Suppressor macrophage treated with lipopolysaccharide for 1 hour (primary cell): ENCODE data around the gene SRRM1.
"Not testable (repeated sequence)": the region's sequence is repeated elsewhere in the genome, so short reads cannot be mapped to it uniquely, and the experiment has no call there.

Experiments used
- DNase-seq, 3 donors: peaks; one replicate each; pipeline ENCODE4 v3.0.0-alpha.2; 2020 to 2022

Gene SRRM1

DNA sequence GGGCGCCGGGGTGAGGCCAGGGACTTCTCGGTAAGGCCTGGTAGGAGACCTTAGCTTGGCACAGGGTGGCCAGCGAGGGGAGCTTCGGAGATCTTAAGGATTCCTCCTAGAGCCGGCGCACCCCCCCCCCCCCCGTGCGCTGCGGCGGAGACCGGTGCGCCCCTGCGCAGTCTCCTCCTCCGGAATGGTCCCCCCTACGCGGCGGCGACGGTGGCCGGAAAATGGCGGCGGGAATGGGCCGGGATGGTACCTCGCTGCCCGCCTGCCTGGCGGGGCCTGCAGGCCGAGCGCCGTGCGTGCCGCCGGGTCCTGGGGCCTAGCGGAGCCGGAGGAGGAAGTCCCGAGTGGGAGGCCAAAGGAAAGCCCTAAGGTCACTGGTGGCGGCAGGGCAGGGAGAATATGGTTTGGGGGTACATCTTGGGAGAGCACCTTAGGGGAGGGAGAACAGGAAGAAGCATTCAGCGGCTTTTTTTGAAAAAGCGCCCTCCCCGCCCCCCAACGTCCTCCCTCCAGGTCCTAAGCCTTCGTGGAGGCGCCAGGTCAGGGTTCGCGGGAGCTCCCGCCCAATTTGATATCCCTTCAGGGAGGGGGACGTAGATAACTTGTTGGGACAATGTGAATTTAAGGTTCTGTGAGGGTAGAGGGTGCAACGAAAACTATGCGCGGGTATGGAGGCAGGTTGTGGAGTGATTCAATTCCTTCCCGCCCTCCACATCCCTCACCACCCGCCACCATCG lies 429 bp downstream of the SRRM1 start:
- DNase-seq: peak; percentile 62 to 80 (median 67)

DNA sequence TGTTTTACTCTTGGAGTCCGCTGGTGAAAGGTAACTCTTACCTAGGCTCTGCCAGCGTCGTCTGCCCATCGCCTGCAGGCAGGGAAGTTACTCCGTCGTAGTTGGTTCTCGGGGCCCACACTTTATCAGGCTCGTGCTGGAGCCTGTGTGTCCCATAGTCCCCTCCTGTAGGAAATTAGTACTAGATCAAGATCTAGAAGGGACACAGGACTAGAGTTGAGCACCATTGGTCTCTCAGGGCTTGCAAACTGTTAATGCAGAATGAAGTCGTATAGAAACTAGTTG lies 940 bp downstream of the SRRM1 start:
- no peak for DNase-seq

DNA sequence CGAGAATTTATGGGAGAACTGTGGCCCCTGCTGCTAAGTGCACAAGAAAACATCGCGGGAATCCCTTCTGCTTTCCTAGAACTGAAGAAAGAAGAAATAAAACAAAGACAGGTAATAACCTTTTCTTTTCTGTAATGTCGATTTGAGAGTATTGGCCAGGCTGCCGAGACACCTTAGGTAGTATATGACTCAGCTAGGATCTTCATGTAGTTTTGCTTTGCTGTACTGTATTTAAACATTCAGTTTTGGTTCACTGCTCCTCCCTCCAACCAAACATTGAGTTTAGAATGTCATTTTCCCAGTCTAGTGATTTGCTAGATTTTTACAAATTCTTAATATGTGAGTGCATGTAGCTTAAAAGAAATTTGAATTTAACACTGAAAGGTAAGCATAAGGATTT lies 5.8 kb downstream of the SRRM1 start:
- no peak for DNase-seq

DNA sequence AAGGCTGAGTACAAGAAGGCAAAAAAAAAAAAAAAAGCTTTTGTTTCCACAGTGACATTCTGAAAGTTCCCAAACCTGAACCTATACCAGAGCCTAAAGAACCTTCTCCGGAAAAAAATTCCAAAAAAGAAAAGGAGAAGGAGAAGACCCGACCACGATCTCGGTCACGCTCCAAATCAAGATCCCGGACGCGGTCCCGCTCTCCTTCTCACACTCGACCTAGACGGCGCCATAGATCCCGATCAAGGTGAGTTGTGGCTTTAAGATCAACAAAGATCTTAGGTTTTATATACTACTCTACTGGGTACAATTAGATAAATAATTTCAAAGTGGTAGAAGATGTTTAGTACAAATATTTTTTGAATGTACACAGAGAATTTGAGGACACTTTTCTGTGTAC lies 9.3 kb downstream of the SRRM1 start:
- no peak for DNase-seq

DNA sequence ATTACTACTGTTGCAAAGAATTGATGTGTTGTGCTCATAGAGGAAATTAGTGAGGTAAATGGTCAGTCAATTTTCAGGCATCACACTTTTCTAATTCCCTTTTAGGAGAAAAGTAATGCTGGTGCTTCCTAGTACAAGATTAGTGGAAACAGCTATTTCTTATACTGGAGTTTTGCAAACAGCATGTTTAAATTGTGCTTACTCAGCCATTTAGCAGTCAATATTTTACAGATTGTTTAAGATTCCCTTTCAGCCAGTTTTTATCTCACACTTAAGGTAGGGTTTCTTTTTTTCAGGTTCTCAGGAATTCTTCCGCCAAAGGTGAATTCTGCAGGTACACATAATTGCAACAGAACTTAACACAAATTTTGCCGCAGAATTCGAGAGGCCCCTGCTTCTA lies 10.9 kb downstream of the SRRM1 start:
- DNase-seq: no peak

DNA sequence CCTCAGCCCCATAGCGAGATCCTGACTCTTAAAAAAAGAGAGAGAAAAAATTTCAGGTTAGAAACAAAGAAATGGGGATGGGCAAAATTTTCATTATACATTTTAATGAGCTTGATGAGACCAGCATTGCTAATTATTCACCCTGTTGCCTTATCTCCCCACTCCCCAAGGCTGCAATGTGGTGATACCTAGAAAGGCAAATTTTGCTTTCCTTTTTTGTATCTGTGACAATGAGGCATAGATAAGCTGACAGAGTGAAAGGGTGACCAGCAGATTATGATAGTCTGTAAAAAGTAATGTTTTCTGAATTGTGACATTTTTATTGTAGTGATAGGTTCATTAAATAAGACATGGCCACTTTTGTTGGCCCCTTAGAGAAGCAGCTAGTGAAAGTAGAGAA lies 12.9 kb downstream of the SRRM1 start:
- DNase-seq: no peak

DNA sequence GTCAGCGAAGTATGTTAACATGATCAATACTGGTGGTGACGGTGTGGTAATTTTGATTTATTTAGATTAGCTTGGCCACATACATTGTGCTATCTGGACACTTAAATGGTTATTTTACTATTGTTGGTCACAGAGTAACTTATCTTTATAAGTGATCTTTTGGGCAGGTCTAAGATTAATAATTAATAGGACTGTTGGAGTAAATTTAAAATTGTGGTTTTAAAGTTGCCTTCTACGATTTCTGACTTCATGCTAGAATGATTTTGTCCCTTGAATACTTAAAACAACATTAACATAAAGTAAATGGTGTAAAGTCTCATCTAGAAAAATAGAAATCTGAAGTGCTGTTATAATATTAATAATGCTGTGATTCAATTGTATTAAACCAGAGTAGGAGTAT lies 14.7 kb downstream of the SRRM1 start:
- no peak for DNase-seq

DNA sequence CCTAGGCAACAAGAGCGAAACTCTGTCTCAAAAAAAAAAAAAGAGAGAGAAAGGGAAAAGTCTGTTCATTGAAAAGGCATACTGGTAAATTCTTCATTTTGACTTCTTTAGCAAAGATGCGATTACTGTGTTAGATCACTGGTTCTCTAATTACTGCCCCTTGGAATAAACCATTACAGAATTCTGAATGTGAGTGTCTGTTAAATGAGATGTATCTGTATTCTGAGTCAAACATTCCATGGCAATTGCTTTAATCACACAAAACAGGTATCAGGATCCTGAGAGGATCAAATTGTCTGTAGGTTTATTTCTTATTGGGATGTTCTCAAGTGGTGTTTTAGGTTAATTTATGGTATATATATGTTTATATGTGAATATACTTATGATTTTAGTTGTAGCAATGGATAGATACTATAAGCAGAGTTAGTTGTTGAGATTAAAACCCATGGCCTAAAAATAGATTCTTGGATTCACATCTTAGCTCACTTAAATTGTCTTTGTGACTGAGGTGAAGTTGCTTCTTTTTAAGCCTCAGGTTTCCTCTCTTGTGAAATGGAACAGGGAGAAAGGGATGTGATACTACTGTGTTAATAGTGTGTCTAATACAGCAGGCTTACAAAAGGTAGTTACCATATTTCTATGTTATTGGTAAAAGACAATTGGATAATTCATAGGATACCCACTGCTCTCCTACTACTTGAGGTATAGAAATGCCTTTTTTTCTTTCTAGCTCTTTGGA lies 16.2 kb downstream of the SRRM1 start:
- no peak for DNase-seq

DNA sequence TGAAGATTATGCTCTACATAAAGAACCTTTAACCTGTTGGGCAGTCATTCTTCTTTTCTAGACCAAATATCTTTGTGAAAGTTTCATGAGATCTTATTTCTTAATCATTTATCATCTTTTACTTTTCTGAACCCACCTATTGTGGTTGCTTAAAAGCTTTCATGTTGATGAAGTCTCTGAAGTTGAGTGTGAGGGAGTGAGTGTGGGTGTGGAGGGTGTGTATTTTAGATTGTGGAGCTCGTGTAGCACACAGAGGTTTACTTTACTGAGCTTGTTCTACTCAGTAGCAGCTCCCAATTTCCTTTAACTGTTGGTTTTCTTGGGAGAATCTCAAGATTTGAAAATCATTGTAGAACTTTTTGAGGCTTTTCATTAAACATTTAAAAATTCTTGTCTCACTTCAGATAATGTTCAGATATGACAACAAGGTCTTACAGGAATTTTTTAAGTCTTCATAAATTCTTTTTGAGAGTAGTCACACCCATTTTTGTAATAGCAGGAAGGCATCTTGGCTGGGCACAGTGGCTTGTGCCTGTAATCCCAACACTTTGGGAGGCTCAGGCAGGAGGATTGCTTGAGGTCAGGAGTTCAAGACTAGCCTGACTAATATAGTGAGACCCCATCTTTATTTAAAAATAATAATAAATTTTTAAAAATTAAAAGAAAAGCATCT lies 17.0 kb downstream of the SRRM1 start:
- no peak for DNase-seq

DNA sequence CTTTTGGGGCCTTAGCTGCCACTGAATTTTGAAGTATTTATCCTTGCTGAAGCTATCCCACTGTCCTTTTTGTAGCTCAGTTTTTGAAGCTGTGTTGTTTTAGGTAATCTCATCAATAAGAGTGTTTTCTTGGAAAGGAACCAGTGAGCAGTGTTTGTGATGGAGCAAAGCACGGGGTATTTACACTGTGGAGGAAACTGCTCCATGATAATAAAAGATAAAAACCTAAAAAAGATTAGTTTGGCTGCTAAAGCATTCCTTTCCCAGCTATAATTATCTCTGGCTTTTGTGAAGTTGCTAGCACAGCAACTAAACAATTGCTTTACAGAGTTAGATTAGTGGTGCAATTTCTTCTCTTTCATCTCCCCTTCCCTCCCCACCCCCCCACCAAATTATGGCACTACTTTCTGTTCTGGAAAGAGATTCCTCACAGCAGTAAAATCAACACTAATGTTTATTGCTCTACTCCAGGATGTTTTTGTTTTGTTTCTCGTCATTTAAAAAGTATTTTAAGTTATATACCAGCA lies 21.5 kb downstream of the SRRM1 start:
- DNase-seq: no peak

DNA sequence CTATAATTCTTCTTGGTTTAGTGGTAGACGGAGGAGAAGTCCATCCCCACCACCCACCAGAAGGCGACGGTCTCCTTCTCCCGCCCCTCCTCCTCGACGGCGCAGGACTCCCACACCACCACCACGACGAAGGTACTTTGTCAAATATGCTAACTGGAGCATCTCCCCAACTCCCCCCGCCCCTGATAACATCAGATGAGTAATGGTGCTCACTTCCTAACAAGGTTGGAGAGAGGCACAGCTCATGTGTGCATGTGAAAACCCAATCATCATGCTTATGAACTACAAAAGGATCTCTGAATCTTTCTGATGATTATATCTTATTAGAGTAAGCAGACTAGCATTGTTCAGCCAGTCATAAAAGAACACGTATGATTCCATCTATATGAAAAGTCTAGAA lies 23.7 kb downstream of the SRRM1 start:
- no peak for DNase-seq

DNA sequence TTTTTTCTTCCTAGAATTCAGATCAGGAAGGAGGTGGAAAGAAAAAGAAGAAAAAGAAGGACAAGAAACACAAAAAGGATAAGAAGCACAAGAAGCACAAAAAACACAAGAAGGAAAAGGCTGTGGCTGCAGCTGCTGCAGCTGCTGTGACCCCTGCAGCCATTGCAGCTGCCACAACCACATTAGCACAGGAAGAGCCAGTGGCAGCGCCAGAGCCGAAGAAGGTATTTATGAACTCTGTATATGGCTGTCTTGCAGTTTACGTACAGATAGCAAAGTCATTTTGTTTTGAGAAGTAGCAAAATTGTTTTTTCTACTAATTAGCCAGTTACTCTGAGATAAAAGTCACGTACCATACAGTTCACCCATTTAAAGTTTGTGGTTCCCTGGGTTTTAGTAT lies 28.3 kb downstream of the SRRM1 start:
- DNase-seq: not testable (repeated sequence)

DNA sequence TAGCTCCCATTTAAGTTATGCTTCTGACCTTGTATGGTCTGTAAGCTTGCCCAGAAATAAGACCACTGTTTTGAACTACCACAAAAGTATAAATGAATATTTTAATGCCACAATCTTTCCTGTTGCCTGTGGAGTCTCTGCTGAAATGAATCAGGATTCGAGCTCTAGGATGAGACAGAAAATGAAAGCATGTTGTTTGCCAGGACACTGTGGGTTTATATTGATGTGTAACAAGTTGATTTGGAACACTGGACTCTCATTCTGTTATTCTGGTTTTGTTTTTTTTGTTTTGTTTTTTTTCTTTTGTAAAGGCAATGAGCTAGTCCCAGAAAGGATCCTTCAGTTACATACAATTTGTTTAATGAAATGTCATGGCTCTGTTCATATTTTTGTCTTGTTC lies 29.6 kb downstream of the SRRM1 start:
- DNase-seq: not testable (repeated sequence)

DNA sequence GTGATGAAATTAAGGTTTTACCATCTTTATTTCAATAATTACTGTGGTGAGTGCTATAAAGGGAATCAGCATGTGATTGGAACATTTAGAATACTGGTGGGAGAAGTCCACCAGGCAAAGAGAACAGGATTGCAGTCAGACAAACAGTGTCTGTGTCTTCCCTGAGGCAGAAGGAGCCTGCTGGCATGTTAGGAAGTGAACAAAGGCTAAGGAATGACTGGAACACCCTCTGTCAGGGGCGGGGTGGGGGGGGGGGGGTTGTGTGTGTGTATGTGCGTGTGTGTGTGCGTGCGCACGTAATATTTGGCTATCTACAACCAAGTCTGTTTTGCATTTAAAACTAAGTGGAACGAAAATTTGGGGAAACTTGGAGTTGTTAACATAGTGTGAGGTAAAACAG lies 30.2 kb downstream of the SRRM1 start:
- no peak for DNase-seq

DNA sequence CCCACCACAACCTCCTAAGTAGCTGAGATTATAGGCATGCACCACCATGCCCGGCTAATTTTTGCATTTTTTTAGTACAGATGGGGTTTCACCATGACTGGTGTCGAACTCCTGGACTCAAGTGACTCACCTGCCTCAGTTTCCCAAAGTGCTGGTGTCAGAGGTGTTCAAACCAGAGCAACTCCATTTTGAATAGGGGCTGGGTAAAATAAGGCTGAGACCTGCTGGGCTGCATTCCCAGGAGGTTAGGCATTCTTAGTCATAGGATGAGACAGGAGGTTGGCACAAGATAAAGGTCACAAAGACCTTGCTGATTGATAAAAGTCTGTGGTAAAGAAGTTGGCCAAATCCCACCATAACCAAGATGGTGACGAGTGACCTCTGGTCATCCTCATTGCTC lies 35.3 kb downstream of the SRRM1 start:
- not testable (repeated sequence) for DNase-seq

DNA sequence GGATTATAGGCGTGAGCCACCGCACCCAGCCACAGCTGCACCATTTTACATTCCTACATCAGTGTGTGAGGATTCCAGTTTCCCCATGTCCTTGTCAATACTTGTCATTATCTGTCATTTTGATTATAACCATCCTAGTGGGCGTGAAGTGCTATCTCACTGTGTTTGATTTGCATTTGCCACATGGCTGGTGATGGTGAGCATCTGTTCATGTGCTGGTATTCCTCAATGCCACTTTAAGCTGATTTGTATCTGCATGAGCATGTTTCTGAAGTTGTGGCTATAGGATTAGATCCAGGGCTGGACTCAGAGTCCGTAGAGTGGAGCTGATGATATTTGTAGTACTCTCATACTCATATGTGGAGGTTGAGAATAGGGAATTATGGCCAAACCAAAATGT lies 36.6 kb downstream of the SRRM1 start:
- DNase-seq: no peak

DNA sequence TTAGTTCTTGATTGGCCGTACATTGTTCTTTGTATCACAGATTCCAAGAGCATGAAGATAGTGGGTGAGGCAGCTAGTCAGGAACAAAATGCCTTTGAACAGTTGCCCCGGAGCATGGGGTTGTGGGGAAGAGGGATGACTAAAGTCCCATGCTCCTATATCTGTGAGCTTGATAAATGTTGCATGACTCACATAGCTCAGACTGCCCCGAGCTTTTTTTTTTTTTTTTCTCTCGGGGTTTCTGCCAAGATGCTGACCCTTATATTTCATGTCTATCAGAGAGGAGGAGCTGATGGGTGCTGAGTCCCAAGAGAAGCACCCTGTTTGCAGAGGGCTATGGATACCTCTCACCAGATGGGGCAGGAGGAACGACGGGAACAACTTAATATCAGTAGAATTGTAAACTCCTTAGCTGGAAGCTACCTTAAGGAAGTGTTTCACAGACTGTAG lies 40.6 kb downstream of the SRRM1 start:
- peak; percentile 59 to 65 (median 62) for DNase-seq

DNA sequence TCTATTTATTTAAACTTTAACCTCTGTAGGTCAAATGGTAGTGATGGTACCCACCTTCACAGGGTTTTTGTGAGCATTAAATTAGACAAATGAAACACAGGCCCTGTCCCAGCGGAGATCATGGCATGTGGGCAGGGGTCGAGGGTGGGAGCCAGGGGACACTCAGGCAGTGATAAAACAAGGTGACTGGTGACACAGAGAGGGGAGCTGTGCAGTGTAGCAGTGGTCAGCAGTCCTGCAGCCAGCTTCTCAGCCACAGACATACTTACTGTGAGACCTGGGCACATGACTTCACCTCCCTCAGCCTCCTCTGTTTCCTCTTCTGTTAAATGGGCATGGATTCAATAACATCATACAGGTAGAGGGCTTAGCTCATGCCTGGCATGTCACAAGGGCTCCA lies 44.9 kb downstream of the SRRM1 start:
- DNase-seq: no peak

DNA sequence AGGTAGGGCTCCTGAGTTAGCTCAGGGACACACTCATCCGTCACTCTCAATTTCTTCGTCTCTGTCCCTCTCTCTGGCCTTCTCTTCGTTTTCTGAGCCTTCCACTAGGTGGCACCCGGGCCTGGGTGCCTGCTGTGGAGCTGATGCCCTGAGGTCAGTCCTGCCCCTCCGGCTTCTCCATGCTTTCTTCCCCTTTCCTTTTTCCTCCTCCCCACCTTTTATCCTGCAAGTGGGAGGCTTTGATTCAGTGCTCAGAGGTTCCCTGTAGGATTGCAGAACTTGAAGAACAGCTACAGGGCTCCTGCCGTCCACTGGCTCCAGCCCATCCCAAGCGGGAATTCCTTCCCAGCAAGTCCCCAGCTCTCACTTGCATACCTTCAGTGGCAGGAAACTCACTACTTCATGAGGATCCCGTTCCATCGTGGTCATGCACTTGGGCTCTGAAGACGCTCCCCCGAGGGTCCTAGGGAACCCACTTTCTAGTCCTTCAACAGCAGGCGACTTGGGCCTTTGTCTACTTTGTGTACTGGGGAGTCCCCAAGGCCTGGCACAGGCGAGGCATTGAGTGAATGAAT lies 45.6 kb downstream of the SRRM1 start:
- DNase-seq: peak; percentile 87 to 91 (median 87)

DNA sequence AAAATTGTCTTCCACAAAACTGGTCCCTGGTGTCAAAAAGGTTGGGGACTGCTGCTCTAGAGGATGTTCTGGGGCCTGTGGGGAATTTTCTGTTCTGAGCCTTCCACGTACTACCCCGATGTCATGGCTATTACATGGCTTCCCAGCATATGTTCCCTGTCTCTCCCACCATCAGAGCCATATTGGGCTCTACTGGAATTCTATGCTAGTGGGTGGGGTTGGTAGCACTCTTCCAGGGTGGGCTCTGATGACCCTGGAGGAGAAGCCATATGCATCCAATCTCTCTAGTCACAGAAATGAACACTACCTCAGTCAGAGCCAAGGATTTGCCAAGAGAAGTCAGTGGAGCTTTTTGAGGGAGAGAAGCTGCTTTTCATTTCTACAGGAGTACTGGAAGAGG lies 47.9 kb downstream of the SRRM1 start:
- DNase-seq: no peak

DNA sequence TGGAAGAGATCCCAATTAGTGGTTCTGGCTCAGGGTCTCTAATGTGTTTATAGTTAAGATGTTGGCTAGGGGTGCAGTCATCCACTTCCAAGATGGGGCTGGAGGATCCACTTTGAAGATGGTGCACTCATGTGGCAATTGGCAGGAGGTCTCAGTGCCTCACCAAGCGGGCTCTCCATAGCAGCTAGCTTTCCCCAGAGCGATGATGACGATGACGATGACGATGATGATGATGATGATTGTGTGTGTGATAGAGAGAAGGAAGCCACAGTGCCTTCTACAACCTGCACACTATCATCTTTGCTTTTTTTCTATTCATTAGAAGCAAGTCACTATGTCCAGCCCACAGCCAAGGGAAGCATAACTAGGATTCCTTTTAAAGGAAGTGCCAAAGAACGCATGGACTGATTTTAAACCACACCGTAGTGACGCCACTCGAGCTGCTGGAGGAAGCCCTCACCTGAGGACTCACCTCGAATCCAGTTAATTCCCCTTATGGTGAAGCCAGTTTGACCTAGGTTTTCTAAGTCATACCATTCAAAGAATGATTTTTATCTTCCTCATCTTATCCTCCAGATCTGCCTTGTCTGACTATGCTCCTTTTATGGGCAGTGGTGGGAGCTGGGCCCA lies 49.4 kb downstream of the SRRM1 start:
- no peak for DNase-seq

DNA sequence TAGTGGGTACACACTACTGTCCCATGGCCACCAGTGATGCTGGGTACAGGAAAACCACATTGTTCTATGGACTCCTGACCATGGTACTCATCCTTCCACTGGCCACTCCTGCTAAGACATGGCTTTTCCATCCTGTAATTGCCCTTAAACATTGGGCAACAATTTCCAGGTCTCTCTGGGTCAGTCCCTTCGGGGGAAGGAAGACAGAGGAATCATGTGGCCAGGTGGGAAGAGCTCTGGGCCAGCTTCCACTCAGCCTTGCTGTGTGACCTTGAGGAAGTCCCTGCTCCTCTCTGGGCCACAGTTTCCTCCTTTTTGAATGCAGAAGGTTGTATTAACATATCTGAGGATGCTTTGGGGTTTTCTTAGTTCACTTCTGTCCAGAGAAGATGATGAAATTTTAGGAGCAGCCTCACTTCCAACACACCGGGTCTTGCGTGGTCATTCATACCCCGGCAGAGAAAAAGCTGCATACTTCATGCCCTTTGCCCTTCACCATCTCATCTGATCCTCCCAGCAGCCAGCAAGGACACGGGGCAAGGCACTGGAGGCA lies 50.8 kb downstream of the SRRM1 start:
- peak; percentile 52 to 71 (median 67) for DNase-seq

DNA sequence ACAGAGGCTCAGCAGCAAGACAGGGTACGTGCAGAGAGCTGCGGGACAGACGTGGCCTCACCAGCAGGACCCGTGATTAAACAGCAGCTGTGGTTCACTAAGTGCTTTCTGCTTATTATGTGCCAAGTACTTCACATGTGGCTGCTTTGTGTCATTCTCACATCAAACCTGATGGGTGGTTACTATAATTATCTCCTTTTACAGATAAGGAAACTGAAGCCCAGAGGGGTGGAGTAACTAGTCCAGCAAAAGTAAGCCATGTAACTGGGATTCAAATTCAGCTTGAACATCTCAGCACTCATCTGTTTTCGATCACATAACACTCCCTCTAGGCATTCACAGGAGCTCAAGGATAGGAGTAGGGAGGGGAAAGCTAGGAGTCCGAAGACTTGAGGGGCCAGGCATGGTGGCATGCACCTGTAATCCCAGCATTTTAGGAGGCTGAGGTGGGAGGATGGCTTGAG lies 51.3 kb downstream of the SRRM1 start:
- peak; percentile 41 to 67 (median 42) for DNase-seq
